ENCODE data around the gene FXYD3. TPM values are rescaled to one million over a fixed set of nuclear protein-coding genes. Genes with fewer than 3 reads are reported as not detected.
A peak's percentile ranks its signal among the peaks of the same experiment; 100 is the strongest.

The FXYD3 gene
- total RNA-seq, 6 donors from 2014 or later = 94.3 to 236 (median 195) TPM

GRCh38 chr19:35141837-35142605 lies 26.4 kb downstream of the FXYD3 start:
- WGBS, 2 donors = 20 to 27% methylated on average over 12 to 20 of the region's 21 CpGs
- Histone ChIP-seq H3K27me3 (peaks cover 0 to 13% (median 4%) of the 10 kb centered on the region in 4 donors), H3K36me3 (no peaks in the 10 kb centered on the region), H3K27ac (peak overlapping the region in 3 of 4 donors; percentile 27 to 53 (median 29)), H3K4me3 (peak overlapping the region in 3 of 4 donors; percentile 8 to 36 (median 33)), H3K4me1 (peaks cover 26 to 35% (median 30%) of the 10 kb centered on the region in 4 donors), H3K9me3 (no peaks in the 10 kb centered on the region)
- TF ChIP-seq POLR2AphosphoS5 (IDR thresholded peaks at IDR 0.05) = no peak
- no peak for DNase-seq
- no peak for ATAC-seq (ENCODE audit: low FRiP score in 2 of 2)

DNA sequence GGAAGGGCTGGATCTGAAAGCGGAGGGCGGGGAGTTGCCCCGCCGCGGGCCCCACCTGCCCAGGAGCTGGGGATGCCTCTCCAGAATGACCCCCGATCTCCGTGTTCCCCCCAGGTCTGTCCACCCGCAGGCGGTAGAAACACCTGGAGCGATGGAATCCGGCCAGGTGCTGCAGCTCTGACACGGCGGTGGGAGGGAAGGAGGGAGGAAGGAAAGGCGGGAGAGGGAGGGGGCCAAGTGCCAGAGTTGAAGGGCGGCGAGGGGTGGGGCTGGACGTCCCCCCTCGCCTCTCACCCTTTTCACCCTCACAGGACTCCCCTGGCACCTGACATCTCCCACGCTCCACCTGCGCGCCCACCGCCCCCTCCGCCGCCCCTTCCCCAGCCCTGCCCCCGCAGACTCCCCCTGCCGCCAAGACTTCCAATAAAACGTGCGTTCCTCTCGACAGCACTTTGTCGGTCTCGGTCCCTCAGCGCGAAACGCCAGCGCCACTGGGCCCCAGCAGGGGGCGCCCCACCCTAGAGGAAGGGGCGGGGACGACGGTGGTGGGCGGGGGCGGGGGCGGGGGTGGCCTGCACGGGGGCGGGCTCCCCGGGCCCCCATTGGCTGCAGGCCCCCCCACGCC lies 27.1 kb downstream of the FXYD3 start:
- WGBS, 2 donors = 12 to 13% methylated on average over 17 to 22 of the region's 46 CpGs
- H3K27me3 ChIP-seq = peaks cover 0 to 13% (median 4%) of the 10 kb centered on the region in 4 donors
- peak overlapping the region in 3 of 4 donors; percentile 12 to 36 (median 33) for H3K4me3 ChIP-seq
- ATAC-seq (ENCODE audit: low FRiP score in 2 of 2) (peak in 1 of 2 donors; percentile 14), DNase-seq (peak in 1 of 2 donors; percentile 93)
- peaks cover 22 to 35% (median 30%) of the 10 kb centered on the region in 4 donors for H3K4me1 ChIP-seq
- H3K36me3 ChIP-seq = no peaks in the 10 kb centered on the region
- no peaks in the 10 kb centered on the region for H3K9me3 ChIP-seq
- H3K27ac ChIP-seq = no peak overlapping the region
- TF ChIP-seq POLR2A (IDR thresholded peaks at IDR 0.05) (no peak), CTCF (IDR thresholded peaks at IDR 0.05) (peak in 2 of 6 experiments; percentile 78 to 88), EP300 (IDR thresholded peaks at IDR 0.05) (no peak)

GRCh38 chr19:35143231-35143715 lies 27.6 kb downstream of the FXYD3 start, which contains the start of gene FXYD7:
Gene FXYD7 (plus strand): TSS chr19:35143255. CDS start chr19:35143334, 79 bp downstream.
- Histone ChIP-seq H3K4me3 (peak within 1 kb of the TSS in 3 of 4 donors; percentile 12 to 36 (median 33)), H3K36me3 (no peaks in the 10 kb centered on the region), H3K27ac (no peak within 1 kb of the TSS), H3K27me3 (peaks cover 0 to 13% (median 4%) of the 10 kb centered on the region in 4 donors), H3K4me1 (peaks cover 22 to 35% (median 27%) of the 10 kb centered on the region in 4 donors), H3K9me3 (no peaks in the 10 kb centered on the region)
- DNase-seq (peak in 1 of 2 donors; percentile 77), ATAC-seq (ENCODE audit: low FRiP score in 2 of 2) (no peak)
- TF ChIP-seq POLR2AphosphoS5 (IDR thresholded peaks at IDR 0.05) (no peak), POLR2A (IDR thresholded peaks at IDR 0.05) (no peak), CTCF (IDR thresholded peaks at IDR 0.05) (peak in 1 of 6 experiments; percentile 27)
- WGBS, 2 donors = 12 to 20% methylated on average over 13 to 29 of the region's 31 CpGs

DNA sequence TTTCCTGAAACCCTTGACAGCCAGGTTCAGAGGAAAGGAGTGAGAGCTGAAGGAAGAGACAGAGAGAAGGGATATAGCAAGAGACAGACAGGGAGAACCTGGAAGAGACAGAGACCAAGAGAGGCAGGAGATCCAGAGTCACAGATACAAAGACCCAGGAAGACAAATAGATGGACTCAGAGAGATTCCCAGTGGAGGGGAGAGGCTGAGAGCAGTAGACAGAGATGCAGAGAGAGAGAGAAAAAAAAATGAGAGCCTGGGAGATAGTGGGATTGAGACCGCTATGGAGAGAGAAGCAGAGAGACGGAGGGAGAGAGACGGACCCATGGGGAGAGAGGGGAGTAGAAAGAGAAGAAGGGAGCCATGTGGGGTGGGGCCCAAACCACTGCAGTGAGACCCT lies 28.2 kb downstream of the FXYD3 start:
- Histone ChIP-seq H3K27me3 (peaks cover 0 to 13% (median 4%) of the 10 kb centered on the region in 4 donors), H3K27ac (no peak overlapping the region), H3K4me3 (no peak overlapping the region), H3K36me3 (no peaks in the 10 kb centered on the region), H3K9me3 (no peaks in the 10 kb centered on the region), H3K4me1 (peaks cover 22 to 35% (median 27%) of the 10 kb centered on the region in 4 donors)
- no peak for ATAC-seq (ENCODE audit: low FRiP score in 2 of 2)
- 40 to 53% methylated on average over 3 of the region's 3 CpGs for WGBS, 2 donors
- no peak for DNase-seq
- TF ChIP-seq POLR2A (IDR thresholded peaks at IDR 0.05) = no peak
- no peak for TF ChIP-seq POLR2AphosphoS5 (IDR thresholded peaks at IDR 0.05)
- TF ChIP-seq EP300 (IDR thresholded peaks at IDR 0.05) = no peak
- TF ChIP-seq CTCF (IDR thresholded peaks at IDR 0.05) = no peak

- peaks cover 0 to 13% (median 4%) of the 10 kb centered on the region in 4 donors for H3K27me3 ChIP-seq
- H3K4me1 ChIP-seq = peaks cover 22 to 34% (median 26%) of the 10 kb centered on the region in 4 donors
- H3K4me3 ChIP-seq = no peak overlapping the region
- H3K9me3 ChIP-seq = no peaks in the 10 kb centered on the region
- TF ChIP-seq POLR2AphosphoS5 (IDR thresholded peaks at IDR 0.05) (no peak), CTCF (IDR thresholded peaks at IDR 0.05) (no peak), EP300 (IDR thresholded peaks at IDR 0.05) (no peak)
- DNase-seq (no peak), ATAC-seq (ENCODE audit: low FRiP score in 2 of 2) (no peak)
- no peak overlapping the region for H3K27ac ChIP-seq
- H3K36me3 ChIP-seq = no peaks in the 10 kb centered on the region
- 30 to 55% methylated on average over 2 to 6 of the region's 6 CpGs for WGBS, 2 donors
Observed at GRCh38 chr19:35144259-35144599, 28.6 kb downstream of the FXYD3 start.
